Measurements from ENCODE around the gene SLC24A5.

The SLC24A5 gene

DNA sequence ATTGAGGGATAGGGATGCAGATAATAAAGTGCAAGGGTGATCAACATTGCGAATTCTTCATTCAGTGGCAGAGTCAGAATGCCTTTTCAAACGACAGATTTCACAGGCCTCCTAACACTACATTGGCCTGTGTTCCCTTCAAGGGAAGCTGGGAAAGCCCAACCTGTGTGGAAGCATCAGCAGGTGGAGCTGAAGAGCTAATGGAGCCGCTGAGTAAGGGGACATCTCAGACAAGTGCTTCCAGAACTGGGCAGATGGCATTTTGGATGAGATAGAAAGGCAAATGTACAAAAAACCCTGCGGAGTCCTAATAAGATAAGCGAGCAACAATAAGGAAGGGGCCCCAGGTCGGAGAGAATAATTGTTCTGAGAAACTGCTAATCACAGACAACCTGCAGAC lies 8.5 kb upstream of the SLC24A5 start:
- DNase-seq (ENCODE audit: low read depth in 3 of 3), result no peak

DNA sequence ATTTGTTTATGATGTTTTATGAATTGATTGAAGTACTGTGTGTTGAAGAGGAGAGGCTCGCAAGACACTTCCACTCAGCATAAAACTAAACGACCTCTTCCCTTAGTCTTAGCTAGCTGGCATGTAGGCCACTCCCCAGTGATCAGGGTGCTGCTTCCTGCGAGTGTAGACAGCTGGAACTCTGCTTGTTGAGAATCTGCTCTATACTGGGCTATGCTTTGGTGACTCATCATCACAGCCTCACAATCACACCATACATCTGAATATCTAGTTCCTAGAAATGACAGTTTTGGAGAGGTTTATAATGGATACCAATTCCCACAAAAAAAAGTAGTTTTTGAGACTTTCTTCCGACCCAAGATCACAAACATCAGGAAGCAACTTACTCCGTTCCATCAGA lies 1.5 kb upstream of the SLC24A5 start:
- DNase-seq (ENCODE audit: low read depth in 3 of 3), result no peak

DNA sequence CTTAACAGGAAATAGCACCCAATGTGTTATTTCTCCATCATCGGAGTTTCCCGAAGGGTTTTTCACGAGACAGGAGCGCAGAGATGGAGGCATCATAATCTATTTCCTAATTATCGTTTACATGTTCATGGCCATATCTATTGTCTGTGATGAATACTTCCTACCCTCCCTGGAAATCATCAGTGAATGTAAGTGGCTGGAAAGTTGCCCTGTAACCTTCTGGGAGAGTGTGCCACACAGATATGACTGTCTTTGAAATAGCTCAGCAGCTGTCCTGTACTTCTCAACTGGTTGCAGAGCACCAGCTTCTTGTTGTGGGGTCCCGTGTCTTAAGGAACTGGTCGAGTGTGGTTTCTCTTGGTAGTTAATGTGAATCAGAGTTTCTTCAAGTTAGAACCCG lies 1.1 kb downstream of the SLC24A5 start:
- no peak for DNase-seq (ENCODE audit: low read depth in 3 of 3)

DNA sequence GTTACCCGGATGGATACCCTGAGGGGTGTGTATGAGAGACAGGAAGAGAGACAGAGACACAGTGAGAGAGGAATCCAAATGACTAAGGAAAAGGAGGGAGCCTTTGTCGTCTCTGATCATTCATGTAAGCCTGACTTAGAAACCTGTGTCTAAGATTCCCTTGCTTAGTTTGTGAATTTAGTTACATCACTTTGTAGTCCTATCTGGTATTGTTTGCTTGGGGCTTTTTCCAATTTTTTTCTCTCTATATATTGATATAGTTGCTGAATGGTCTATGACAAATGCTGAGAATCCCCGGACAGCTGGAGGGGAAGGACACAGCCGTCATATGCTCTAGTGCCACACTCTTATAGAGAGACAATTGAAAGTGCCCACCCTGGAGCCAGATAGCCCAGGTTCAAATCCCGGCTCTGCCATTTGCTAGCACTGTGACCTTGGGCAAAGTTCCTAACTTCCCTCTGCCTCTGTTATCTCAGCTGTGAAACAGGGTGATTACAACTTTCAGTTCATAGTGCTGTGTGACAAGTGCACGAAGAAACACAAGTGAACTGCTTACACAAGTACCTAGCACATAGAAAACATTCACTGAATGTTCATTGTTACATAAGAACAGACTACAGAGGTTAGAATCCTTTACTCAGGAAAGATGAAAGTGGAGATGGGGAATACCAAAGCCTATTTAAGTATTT lies 6.0 kb downstream of the SLC24A5 start:
- no peak for DNase-seq (ENCODE audit: low read depth in 3 of 3)

DNA sequence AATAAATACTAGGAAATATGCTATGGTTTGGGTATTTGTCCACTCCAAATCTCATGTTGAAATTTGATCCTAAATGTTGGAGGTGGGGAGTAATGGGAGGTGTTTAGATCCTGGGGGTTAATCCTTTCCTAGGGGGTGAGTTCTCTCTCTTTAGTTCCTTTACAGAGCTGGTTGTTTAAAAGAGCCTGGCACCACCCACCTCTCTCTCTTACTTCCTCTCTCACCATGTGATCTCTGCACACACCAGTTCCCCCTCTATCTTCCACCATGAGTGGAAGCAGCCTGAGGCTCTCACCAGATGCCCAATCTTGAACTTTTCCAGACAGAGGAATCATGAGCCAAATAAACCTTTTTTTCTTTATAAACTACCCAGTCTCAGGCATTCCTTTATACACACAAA lies 10.5 kb downstream of the SLC24A5 start:
- no peak for DNase-seq (ENCODE audit: low read depth in 3 of 3)

DNA sequence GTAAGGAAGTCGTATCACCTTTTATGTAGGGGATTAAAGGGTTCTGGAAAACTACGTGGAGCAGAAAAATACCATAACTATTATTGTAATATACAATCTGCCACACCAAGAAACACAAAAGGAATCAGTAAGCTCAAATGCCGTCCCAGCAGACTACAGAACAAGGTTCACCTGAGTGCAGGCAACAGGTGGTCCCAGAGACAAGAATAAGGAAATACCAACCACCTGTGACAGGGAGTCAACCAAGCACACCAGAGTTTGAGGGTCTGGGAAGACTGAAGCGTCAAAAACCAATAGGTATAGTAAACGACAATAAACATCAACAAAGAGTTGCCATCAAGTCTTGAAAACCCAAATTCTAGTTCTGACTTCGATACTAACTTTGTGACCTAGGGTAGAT lies 12.1 kb downstream of the SLC24A5 start:
- no peak for DNase-seq (ENCODE audit: low read depth in 3 of 3)

DNA sequence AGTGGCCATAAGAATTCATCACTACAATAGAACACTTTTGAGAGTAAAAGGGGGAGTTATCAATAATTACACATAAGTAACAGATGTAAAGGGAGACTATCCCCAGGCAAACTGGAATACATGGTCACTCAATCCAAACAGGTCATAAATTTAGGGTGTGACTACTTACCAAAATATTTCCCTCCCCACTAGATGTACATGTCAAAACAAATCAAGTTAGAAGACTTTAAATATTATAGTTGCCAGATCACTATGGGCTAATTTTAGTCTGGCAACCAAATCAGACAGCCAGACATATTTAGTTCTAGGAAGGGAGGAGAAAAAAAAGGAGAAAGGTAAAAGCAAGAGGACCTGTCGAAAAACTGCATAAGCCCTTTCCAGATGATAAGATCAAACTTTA lies 23.1 kb downstream of the SLC24A5 start:
- no peak for DNase-seq (ENCODE audit: low read depth in 3 of 3)

DNA sequence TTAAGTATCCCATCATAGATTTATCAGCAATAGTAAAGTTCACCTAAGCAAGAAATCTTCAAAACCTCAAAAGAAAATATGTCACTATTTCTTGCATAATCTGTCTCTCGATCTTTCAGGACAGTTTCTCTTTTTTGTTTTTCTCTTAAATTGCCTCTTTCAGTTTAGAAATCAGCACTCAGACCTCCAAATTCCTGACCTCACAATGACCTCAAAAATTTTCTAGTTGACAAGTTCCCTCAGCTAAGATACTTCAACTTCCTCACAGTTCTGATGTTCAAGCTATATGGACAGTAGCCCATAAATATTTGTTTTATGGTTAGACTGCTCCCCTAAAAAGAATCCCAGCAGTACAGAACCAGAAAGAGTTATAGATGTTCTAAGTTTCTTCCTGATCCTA lies 24.1 kb downstream of the SLC24A5 start:
- DNase-seq (ENCODE audit: low read depth in 3 of 3), result no peak

DNA sequence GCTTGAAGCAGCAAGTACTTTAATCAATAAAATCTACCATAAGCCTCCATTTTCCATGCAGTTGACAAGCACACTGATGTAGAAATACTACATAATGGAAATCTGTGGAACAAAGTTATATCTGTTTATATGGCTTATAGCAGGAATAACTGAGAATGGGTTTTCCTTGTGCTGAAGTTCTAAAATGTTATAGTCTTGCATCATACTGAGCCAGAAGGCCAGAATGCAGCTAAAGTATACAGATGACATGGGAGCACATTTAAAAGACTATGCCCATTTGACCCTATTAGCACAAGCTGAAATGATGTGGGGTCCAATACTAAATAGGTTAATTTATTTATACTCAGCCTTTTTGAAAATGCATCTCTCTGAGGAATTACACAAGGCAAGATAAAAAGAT lies 25.1 kb downstream of the SLC24A5 start:
- no peak for DNase-seq (ENCODE audit: low read depth in 3 of 3)

DNA sequence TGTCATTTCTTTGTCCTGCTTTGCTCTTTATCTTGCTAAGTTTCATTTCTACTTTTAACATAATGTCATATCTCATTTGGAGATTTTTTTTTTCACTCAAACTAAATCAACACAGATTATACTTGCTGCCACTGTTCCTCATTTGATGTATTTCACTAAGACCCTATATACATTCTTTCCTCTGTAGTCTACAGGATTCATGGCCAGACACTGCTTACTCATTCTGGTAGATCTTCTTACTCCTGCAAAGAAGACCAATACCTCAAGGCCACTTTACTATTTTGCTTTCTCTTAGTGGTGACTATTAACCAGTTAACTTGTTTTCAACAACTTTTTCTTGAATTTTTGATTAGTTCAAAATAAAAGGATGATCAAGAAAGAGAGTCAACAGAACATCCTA lies 26.6 kb downstream of the SLC24A5 start:
- DNase-seq (ENCODE audit: low read depth in 3 of 3), result no peak

DNA sequence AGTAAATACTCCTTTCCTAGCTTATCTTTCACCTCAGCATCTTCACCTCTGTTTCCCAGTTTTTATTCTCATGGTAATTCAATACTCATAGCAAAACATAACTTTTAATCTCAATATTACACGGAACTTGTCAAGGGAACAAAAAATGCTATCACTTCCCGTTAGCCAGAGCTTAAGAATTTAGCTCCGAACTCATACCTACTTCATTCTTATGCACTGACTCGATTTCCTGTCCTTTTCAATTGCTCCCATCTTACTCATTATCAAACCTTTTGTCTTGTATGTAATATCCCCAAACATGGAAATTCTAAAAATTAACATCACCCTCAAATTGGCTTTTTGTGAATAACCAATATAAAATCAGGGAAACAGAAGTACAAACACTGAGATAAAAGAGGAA lies 29.1 kb downstream of the SLC24A5 start:
- DNase-seq (ENCODE audit: low read depth in 3 of 3), result no peak

DNA sequence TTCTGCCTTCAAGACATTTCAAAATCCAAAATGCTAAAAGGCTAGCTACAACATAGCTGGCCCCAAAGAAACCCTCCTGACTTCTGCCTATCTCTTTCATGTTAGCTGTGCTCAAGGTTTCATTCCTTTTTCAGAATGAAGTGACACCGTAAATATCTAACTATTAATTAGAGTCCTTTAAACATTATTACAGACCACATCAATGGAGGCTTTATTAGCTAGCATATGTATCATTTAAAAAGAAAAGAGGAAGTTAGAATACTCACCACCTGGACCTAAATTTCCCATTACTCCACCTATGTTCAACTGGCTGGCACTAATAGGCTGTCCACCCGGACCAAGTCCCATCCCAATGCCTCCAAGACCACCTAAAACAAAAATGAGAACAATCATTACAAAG lies 32.7 kb downstream of the SLC24A5 start:
- DNase-seq (ENCODE audit: low read depth in 3 of 3), result no peak

DNA sequence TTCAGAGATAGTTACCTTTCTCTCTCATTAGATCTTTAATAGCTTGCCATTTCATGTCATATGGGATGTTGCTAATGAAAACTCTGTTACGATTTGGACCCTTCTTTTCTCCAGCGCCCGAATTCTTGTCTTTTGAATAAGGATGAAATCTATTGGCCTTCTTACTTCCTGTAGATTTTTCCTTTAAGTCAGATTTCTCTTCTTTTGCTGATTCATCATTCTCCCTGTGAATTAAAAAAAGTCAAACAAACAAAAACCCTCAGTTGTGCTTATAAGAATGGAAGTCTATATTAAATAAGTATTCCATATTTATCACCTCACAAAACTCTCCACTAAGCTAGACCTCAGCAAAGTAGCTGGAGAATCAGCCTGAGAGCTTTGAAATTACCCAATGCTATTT lies 47.8 kb downstream of the SLC24A5 start:
- DNase-seq (ENCODE audit: low read depth in 3 of 3), result no peak

DNA sequence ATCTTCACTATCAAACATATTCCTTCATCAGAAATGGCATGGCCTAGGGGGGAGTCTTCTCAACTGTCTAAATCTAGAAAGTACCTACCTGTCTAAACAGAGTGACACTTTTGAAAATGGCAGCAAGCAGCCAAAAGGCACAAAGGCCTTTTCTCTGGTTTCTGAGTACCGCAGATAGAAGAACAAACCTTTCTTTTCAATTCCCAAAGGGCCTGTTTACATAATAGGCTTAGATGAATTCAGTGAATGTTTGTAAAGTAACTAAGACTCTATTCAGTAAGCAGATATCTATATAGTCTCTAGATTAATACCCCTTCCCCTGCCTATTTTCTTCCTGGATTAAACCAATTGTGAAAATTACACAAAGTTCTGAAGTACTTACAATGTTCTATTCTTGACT lies 50.2 kb downstream of the SLC24A5 start:
- DNase-seq (ENCODE audit: low read depth in 3 of 3), result no peak

DNA sequence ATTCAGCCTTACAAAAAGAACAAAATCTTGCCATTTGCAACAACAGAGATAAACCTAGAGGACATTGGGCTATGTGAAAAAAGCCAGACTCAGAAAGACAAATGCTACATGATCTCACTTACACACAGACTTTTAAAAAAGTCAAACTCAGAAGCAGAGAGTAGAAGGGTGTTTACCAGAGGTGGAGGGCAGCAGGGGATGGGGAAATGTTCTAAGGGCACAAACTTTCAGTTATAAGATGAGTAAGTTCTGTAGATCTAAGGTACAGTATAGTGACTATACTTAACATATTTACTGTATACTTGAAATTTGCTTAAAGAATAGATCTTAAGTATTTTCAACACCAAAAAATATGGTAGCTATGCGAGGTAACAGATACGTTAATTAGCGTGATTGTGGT lies 54.3 kb downstream of the SLC24A5 start:
- no peak for DNase-seq (ENCODE audit: low read depth in 3 of 3)

DNA sequence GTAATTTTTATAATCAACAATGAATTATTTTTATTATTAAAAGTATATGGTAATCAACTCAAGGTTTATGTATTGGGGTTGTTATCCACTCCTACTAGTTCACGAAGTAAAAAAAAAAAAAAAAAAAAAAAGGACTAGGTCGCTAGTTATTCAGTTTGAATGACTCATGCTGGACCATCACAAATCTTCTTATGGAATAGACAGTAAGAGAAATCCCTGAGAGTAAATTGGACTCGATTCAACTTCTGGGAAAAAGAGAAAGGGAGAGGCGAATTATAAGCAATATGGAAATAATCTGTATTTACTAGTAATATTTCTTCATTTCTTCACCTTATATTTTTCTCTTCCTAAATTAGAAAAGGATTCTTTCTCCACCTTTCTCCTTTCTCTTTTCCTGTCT lies 55.3 kb downstream of the SLC24A5 start:
- DNase-seq (ENCODE audit: low read depth in 3 of 3), result no peak

DNA sequence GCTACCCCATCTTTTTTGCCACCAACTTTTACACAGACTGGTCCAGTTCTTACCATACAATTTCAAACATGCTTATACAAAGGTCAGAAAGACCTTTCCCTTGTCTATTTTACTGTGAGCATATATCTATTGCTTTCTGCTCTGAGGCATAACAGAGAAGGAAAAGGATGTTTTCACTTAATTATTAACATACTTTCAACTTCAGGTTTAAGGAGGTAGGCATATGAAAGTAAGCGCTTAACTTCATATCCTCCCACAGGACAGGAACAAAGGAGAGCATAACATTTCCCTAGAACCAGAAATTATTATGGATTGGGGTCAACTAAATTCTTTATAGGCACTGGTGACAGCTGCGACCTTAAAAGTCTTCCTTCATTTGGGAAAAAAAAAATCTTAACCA lies 56.2 kb downstream of the SLC24A5 start:
- DNase-seq (ENCODE audit: low read depth in 3 of 3), result no peak

DNA sequence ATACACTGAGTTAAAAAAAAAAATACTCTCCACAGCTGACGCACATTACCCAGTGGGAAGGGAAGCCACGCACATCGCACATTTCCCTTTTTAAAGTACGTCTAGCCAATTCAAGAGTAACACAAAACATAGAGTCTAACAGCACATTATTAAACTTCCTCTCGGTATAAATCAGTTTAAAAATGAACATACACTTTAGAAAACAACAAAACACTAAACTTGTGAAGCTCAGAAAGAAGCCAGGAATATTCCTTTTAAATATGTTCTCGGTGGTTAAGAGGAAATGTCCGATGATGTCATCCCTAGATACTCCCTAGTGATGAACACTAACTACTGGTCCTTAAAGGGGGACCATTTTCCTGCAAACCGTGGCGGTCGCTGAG lies 56.6 kb downstream of the SLC24A5 start:
- no peak for DNase-seq (ENCODE audit: low read depth in 3 of 3)

DNA sequence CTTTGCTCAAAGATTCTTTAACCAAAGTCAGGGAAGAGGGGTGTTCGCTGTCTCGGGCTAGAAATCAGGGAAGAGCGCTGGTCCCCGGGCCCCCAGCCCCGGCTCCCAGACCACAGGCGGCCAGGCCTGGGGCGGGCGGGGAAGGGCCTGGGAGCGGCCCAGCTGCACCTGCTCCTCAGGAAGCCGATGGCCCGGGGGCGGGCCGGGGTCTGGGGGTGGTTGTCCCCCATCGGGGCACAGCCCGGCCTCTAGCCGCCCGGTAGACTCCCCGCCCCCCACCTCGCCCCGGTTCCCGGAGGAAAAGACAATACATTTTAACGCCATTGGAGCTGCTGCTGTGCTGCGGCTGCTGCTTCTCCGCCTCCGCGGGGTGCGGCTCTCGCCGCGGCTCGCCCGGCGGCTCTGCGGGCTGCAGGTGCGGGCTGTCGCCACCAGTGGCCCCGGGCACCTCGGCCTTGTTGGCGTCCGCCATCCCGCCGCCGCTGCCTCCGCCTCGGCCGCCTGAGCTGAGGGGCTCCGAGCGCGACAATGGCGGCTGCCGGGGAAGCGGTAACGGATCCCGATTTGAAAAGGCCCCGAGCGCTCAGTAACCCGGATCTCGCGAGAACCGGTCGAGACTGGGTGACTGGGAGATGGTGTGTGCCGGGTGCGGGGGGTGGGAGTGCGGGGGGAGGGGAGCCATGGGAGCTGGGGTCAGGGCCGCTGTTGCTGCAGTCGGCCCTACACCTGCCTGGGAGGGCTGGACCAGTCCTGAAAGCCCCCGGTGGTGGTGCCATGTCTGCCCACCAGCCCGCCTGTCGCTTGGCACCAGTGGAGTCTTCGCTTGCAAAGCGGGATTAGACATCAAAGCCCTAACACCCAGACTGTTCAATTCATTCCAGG lies 57.2 kb downstream of the SLC24A5 start, which contains the start of gene MYEF2:
MYEF2 (minus strand) TSS at position 530 of the 882 bp plus-strand sequence; CDS start at position 472, 58 bp downstream.
- DNase-seq (ENCODE audit: low read depth in 3 of 3), result peak; percentile 40 to 68 (median 50)

DNA sequence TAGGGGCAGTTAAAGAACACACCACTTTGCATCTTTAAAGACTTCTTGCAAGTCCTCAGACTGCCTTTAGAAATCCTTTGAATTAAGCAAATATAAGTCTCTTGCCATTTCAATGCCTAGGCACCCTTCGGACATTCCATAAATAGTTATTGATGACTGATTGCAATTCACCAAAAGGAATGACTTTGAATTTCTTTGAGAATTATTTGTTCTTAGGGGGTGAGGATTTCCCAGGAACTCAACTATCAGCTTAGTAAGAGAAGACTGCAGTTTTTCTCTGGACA lies 57.8 kb downstream of the SLC24A5 start:
- DNase-seq (ENCODE audit: low read depth in 3 of 3), result no peak

DNA sequence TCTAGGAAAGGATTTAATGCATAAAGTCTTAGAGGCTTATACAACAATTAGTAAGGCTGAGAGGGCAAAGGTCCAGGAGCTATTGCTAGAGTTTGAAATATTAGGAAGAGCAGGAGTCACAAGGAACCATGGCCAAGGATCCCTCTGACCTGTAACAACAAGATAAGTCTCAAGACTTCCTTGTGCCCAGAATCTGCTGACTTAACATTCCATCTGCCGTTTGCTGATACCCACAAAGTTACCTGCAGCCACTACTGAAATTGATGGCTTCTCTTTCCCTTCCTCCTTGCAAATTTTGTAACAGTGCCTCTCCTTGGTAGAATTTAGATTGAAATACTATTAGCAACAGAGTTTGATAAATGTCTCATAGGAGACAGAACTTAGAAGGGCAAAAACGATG lies 62.0 kb downstream of the SLC24A5 start:
- no peak for DNase-seq (ENCODE audit: low read depth in 3 of 3)

DNA sequence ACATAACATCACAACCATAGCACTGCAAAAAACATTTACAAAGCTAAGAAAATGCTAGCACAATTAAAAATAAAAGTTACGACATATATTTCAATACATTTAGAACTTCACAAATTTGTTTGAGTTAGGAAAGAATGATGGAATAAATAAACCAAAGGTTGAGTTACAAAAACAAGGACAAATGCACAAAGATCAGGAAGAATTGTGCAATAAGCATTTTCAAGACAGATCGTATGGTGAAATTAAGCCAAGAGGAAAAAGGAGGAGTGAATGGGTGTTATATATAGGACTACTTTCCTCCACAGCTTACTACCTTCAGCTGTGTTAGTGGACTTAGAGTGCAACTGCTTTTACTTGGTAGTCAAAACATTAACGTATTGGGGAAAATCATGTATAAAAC lies 64.7 kb downstream of the SLC24A5 start:
- DNase-seq (ENCODE audit: low read depth in 3 of 3), result no peak

DNA sequence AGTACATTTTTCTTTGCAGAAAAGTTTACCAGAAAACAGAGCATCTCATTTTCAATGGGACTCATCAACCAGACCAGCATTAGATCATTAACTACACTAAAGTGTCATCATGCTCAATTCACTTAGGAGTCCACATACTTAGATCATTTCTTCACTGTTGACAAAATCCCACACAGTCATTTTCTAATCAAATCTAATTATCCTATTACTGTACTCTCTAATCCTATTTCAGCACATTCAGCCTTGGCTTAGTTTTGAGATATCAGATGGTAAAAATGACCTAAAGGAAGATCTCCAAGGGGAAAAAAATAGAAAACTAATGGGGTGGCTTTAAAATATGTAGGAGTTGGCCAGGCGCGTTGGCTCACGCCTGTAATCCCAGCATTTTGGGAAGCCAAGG lies 65.5 kb downstream of the SLC24A5 start:
- no peak for DNase-seq (ENCODE audit: low read depth in 3 of 3)
